Keratinocyte (primary cell): Measurements from ENCODE around the gene LSG1. TPM values are rescaled to one million over a fixed set of nuclear protein-coding genes. Genes with fewer than 3 reads are reported as not detected.

Source experiments
- DNase-seq: peaks from one replicate; pipeline ENCODE4 v3.0.0-alpha.2; 2011; ENCODE audit warnings: low read depth, missing footprints, low spot score
- FAIRE-seq: peaks from 2 replicates; lab custom pipeline; 2011; peaks lifted over from hg19 to GRCh38; lab: Jason Lieb, UNC
- H2AFZ ChIP-seq: 2 replicates; pipeline ENCODE4 v1.6.0; 2012; ENCODE audit warnings: low read length, control low read depth, inconsistent platforms; ENCODE audit not compliant: control insufficient read depth
- H3K27ac ChIP-seq: 2 replicates; pipeline ENCODE4 v1.5.1; 2011; ENCODE audit warnings: low read length; ENCODE audit not compliant: control insufficient read depth, insufficient read depth
- H3K27me3 ChIP-seq: 3 replicates; pipeline ENCODE4 v1.6.0; 2011; ENCODE audit warnings: low read length; ENCODE audit not compliant: control insufficient read depth, insufficient read depth; ENCODE audit errors: extremely low read depth
- H3K36me3 ChIP-seq, 2 experiments: 2 replicates in 1 of 2; 3 replicates in 1 of 2; pipeline ENCODE4 v1.5.1; 2011; ENCODE audit warnings: low read length in 2 of 2, mild to moderate bottlenecking in 1 of 2; ENCODE audit not compliant: control insufficient read depth in 2 of 2, insufficient read depth in 2 of 2; ENCODE audit errors: extremely low read depth in 1 of 2
- H3K4me1 ChIP-seq: 3 replicates; pipeline ENCODE4 v1.5.1; 2011; ENCODE audit warnings: low read length; ENCODE audit not compliant: control insufficient read depth, insufficient read depth; ENCODE audit errors: extremely low read depth
- H3K4me2 ChIP-seq: 3 replicates; pipeline ENCODE4 v1.6.0; 2011; ENCODE audit warnings: low read depth, low read length; ENCODE audit not compliant: control insufficient read depth, insufficient read depth; ENCODE audit errors: extremely low read depth
- H3K4me3 ChIP-seq, 3 experiments: fragments of 200-600 bp in 1 of 3; sonication (generic) in 1 of 3; 2 replicates in 2 of 3; 3 replicates in 1 of 3; pipeline ENCODE4 v1.5.1; 2011 to 2016; ENCODE audit warnings: low read length in 3 of 3, mild to moderate bottlenecking in 3 of 3, control low read depth in 2 of 3, inconsistent platforms in 1 of 3, low read depth in 1 of 3, mixed read lengths in 1 of 3, mixed run types in 1 of 3, moderate library complexity in 1 of 3; ENCODE audit not compliant: control insufficient read depth in 2 of 3, insufficient read depth in 2 of 3; ENCODE audit errors: extremely low read depth in 1 of 3
- H3K79me2 ChIP-seq: 2 replicates; pipeline ENCODE4 v1.6.0; 2012; ENCODE audit warnings: low read length; ENCODE audit not compliant: control insufficient read depth, insufficient read depth
- H3K9ac ChIP-seq: 3 replicates; pipeline ENCODE4 v1.6.0; 2011; ENCODE audit warnings: low read length; ENCODE audit not compliant: control insufficient read depth, insufficient read depth; ENCODE audit errors: extremely low read depth
- H3K9me1 ChIP-seq: 3 replicates; pipeline ENCODE4 v1.6.0; 2011; ENCODE audit warnings: low read length; ENCODE audit not compliant: control insufficient read depth, insufficient read depth; ENCODE audit errors: extremely low read depth
- H3K9me3 ChIP-seq: 2 replicates; pipeline ENCODE4 v1.5.1; 2012; ENCODE audit warnings: low read depth, low read length; ENCODE audit not compliant: control insufficient read depth
- H4K20me1 ChIP-seq: 3 replicates; pipeline ENCODE4 v1.6.0; 2011; ENCODE audit warnings: low read length; ENCODE audit not compliant: control insufficient read depth, insufficient read depth; ENCODE audit errors: extremely low read depth
- CTCF ChIP-seq, 3 experiments: IDR thresholded peaks in 1 of 3; conservative IDR thresholded peaks in 1 of 3; optimal IDR thresholded peaks in 1 of 3; 2 replicates in 2 of 3; 3 replicates in 1 of 3; pipeline versions ENCODE3 to v1.5.1; 2011; ENCODE audit warnings: low read length in 3 of 3, mild to moderate bottlenecking in 3 of 3, moderate library complexity in 2 of 3, control low read depth in 1 of 3, inconsistent platforms in 1 of 3; ENCODE audit not compliant: insufficient read depth in 2 of 3; ENCODE audit errors: extremely low read depth in 1 of 3
- EZH2 ChIP-seq: IDR thresholded peaks from one replicate; pipeline ENCODE4 v1.6.1; 2012; ENCODE audit warnings: inconsistent platforms, mild to moderate bottlenecking, low read length, moderate library complexity
- dilution Hi-C: fragments of 300-500 bp; cut with MboI; formaldehyde crosslinking; loops from one replicate; pipeline ENCODE4 v1.7.0; 2020; ENCODE audit warnings: low sequenced_read_pairs; ENCODE audit not compliant: extremely low pct_ligation_motif_present
- polyA plus RNA-seq, 5 experiments: library from polyadenylated mRNA; depleted of rRNA in 3 of 5; stranded (reverse) in 3 of 5; stranded (forward) in 1 of 5; unstranded in 1 of 5; fragments of >200 nt; gene quantifications; 1 replicate in 1 of 5; 2 replicates in 3 of 5; 3 replicates in 1 of 5; pipeline versions ENCODE4 v1.2.1 to v1.2.3, GENCODE V29; 2011 to 2012; ENCODE audit warnings: missing spikeins in 2 of 5, low read depth in 1 of 5, low replicate concordance in 1 of 5

The LSG1 gene
- polyA plus RNA-seq, 1 donor (not counting 4 experiments of a cell fraction or from before 2014, with no cell fraction given): 40.7 TPM

DNA sequence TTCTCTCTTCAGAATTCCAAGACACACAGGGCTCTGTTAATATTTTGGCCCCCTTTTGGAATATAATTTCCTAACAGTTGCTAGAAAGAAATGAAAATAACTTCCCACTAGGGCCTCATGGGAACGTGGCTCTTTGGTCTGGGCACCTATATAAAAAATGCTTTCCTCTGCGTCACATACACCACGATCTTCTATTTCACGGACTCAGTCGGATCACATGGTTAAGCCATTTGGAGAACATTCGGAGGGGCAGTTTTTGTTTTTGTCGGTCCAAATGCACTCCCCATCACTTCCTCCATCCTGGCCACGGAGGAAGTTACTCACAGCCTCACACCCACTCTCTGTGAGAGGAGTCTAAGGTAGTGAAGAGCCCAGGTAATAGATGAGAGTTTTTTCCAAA, 59.8 kb downstream of the LSG1 start:
- no peak overlapping the region for H2AFZ ChIP-seq
- no peaks in the 10 kb centered on the region for H3K4me1 ChIP-seq
- no peak overlapping the region for H3K4me2 ChIP-seq
- dilution Hi-C loops: no loop called here
- H3K4me3 ChIP-seq: no peak overlapping the region
- no peaks in the 10 kb centered on the region for H3K27me3 ChIP-seq
- H3K9me1 ChIP-seq: no peaks in the 10 kb centered on the region
- no peak for FAIRE-seq
- H3K79me2 ChIP-seq: no peaks in the 10 kb centered on the region
- no peaks in the 10 kb centered on the region for H4K20me1 ChIP-seq
- TF ChIP-seq CTCF (optimal IDR thresholded peaks at IDR 0.05 in 1 of 3, IDR thresholded peaks at IDR 0.05 in 1 of 3, conservative IDR thresholded peaks at IDR 0.05 in 1 of 3; ENCODE audit: extremely low read depth in 1 of 3, insufficient read depth in 2 of 3, low read length in 3 of 3) (no peak), EZH2 (no peak)
- H3K27ac ChIP-seq: no peak overlapping the region
- no peak for DNase-seq
- no peaks in the 10 kb centered on the region for H3K9me3 ChIP-seq
- H3K9ac ChIP-seq: no peak overlapping the region
- peaks cover 0 to 7% of the 10 kb centered on the region in 2 experiments for H3K36me3 ChIP-seq

GRCh38 chr3:194610689-194611088, 61.3 kb downstream of the LSG1 start:
- Histone ChIP-seq H3K4me3 (no peak overlapping the region), H3K36me3 (peaks cover 0 to 8% of the 10 kb centered on the region in 2 experiments), H3K9ac (no peak overlapping the region), H3K4me2 (no peak overlapping the region), H3K27me3 (no peaks in the 10 kb centered on the region), H3K9me3 (no peaks in the 10 kb centered on the region), H4K20me1 (no peaks in the 10 kb centered on the region), H3K79me2 (no peaks in the 10 kb centered on the region), H3K27ac (no peak overlapping the region), H2AFZ (no peak overlapping the region), H3K9me1 (no peaks in the 10 kb centered on the region), H3K4me1 (no peaks in the 10 kb centered on the region)
- DNase-seq (no peak), FAIRE-seq (no peak)
- no peak for TF ChIP-seq EZH2
- no peak for TF ChIP-seq CTCF (optimal IDR thresholded peaks at IDR 0.05 in 1 of 3, IDR thresholded peaks at IDR 0.05 in 1 of 3, conservative IDR thresholded peaks at IDR 0.05 in 1 of 3; ENCODE audit: extremely low read depth in 1 of 3, insufficient read depth in 2 of 3, low read length in 3 of 3)
- dilution Hi-C loops: no loop called here
